GM19193 (cell line): ENCODE results near the gene ZNF142.

ENCODE experiments used
- POLR2A ChIP-seq: IDR thresholded peaks from 4 replicates; pipeline ENCODE4 v1.6.1; 2011; ENCODE audit not compliant: insufficient read depth, insufficient read length; ENCODE audit errors: extremely low read depth

Gene ZNF142, protein sequence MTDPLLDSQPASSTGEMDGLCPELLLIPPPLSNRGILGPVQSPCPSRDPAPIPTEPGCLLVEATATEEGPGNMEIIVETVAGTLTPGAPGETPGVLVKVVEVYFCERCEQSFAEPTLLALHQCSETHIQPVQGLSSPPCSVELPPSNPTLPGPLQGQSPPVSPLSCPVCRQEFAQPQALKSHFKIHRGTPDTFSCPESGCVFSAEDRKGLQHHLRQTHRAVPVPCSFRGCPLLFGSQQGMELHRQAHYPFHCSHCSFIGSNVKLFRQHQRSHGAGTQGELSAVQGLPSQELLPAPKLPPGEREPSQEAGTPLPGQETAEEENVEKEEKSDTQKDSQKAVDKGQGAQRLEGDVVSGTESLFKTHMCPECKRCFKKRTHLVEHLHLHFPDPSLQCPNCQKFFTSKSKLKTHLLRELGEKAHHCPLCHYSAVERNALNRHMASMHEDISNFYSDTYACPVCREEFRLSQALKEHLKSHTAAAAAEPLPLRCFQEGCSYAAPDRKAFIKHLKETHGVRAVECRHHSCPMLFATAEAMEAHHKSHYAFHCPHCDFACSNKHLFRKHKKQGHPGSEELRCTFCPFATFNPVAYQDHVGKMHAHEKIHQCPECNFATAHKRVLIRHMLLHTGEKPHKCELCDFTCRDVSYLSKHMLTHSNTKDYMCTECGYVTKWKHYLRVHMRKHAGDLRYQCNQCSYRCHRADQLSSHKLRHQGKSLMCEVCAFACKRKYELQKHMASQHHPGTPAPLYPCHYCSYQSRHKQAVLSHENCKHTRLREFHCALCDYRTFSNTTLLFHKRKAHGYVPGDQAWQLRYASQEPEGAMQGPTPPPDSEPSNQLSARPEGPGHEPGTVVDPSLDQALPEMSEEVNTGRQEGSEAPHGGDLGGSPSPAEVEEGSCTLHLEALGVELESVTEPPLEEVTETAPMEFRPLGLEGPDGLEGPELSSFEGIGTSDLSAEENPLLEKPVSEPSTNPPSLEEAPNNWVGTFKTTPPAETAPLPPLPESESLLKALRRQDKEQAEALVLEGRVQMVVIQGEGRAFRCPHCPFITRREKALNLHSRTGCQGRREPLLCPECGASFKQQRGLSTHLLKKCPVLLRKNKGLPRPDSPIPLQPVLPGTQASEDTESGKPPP (N-terminal part only)

DNA sequence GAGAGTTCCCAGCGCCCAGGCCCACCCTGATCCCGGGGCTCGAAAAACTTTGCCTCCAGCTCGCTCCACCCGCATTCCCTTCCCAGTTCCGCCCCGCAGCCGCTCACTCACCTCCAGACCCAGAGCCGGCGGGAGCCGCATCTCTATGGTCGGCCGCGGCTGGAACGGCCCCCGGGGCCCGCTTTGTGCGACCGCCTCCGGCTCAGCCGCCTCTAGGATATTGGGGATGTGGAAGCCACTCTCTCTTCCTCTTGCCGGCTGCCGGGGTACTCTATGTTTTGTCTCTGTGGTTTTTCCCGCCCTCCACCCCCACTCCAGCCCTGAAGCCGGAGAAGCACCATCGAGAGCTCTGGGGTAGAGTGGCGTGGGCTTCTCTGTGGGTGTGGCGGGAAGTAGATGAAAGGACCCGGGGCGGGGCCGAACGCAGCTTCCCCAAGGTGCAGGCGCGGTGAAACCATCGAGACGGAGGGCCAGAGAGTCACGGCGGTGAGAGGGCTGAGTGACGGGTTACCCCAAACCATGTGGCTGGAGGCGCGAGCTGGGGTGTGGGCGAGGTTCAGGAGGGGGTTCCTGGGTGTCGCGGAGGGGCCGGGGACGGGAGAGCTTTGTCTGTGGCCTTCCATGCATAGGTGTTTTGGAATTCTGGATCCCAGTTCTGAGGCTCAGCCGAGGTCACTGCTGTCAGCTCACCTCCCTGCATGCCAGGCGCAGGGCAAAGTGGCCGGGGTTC is at the start of gene ZNF142, which contains the start of gene BCS1L:
TSS of gene ZNF142 (minus strand) at position 366 of the 730 bp plus-strand sequence. CDS start 3,194 bp downstream, outside the sequence.
TSS of gene BCS1L (plus strand) at position 426 of the 730 bp plus-strand sequence. CDS start 1,305 bp downstream, outside the sequence.
- TF ChIP-seq POLR2A: peak; percentile 80

DNA sequence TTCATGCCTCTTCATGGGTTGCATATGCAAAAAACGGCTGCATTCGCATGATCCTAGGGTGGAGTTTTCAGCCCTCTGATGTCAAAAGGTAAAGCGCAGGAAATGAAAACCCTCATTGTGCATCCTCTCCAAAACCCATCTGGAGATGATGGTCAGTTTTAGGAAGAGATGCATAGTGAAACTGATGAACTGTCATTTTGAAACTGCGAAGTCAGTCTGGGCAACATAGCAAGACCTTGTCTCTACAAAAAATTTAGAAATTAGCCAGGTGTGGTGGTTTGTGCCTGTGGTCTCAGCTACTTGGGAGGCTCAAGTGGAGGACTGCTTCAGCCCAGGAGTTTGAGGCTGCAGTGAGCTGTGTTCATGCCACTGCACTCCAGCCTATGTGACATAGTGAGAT is 48.7 kb upstream of the ZNF142 start:
- no peak for TF ChIP-seq POLR2A

DNA sequence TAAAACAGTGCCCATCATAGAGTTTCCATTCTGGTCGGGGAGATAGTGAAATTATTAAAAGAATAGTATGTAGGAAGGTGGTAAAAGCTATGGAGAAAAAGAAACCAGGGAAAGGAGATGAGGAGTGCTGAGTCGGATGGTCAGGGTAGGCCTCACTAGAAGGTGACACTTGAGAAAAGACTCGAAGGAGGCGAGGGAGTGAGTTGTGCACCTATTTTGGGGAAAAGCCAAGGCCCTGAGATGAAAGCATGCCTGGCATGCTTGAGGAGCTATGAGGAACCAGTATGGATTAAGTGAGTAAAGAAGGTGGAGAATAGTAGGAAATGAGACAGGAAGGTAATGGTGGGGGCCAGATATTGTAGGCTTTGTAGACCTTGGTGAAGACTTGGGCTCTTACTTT is 43.9 kb upstream of the ZNF142 start:
- no peak for TF ChIP-seq POLR2A

DNA sequence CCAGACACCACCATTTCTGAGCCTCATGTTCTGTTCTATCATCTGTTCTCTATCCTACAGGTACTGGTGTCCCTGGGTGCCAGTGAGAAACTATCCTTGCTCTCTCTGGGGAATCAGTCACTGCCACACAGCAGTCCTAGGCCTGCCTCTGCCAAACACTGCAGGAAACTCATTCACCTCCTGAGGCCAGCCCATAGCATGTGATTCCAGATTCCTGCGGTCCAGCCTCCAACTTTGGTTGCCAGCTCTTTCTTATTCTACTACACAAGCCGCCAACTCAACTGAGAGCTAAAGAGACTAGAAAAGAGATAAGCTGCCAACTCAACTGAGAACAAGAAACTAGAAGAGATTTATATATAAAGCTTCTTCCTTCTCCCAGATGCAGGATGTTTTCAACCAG is 42.4 kb upstream of the ZNF142 start:
- no peak for TF ChIP-seq POLR2A

DNA sequence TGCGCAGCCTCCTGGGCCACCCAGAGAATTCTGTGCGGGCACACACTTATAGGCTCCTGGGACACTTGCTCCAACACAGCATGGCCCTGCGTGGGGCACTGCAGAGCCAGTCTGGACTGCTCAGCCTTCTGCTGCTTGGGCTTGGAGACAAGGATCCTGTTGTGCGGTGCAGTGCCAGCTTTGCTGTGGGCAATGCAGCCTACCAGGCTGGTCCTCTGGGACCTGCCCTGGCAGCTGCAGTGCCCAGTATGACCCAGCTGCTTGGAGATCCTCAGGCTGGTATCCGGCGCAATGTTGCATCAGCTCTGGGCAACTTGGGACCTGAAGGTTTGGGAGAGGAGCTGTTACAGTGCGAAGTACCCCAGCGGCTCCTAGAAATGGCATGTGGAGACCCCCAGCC is 39.5 kb upstream of the ZNF142 start:
- no peak for TF ChIP-seq POLR2A

- TF ChIP-seq POLR2A: no peak
Measured at GRCh38 chr2:218694405-218695145, 35.2 kb upstream of the ZNF142 start.

DNA sequence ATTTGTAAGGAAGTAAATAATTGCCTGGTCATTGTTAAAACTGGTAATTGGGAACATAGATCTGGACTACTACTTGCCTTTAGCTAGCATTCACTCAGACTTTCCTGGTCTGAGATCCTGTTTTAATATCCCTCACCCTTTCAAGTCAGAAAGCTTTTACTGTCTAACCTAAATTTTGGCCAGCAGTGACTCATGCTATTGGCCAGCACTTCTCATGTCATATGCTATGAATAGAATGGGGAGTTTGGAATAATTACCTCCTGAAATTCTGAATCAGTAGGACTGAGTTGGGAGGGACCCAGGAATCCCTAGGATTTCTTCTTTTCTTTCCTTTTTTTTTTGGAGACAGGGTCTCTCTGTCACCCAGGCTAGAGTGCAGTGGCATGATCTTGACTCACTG is 31.8 kb upstream of the ZNF142 start:
- TF ChIP-seq POLR2A: no peak

DNA sequence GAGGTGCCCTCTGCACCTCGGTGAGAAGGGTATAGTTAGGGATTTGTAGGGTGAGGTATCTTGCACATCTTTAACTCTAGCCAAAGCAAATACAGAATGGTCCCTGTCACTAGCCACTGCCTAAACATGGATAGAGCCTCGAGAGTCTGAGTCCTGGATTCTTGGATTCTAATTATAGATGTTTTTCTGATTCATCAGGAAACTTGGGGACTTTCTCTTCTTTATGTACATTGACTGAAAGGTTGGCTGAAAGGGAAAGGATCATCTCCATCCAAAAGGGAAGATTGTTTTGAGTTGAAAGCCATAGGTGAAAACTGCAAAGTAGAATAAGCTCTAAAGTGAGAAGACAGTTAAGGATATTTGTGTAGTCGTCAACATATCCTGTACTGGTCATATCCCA is 20.6 kb upstream of the ZNF142 start:
- TF ChIP-seq POLR2A: no peak

GRCh38 chr2:218679119-218679518 is 19.7 kb upstream of the ZNF142 start:
- no peak for TF ChIP-seq POLR2A

- TF ChIP-seq POLR2A: peak; percentile 90
Measured at GRCh38 chr2:218671654-218672566, 12.5 kb upstream of the ZNF142 start, which contains the start of the genes RNF25 and STK36. Gene RNF25, minus strand, starts transcription at chr2:218672002. Its CDS starts 32 bp downstream, at chr2:218671970. Gene STK36, plus strand, starts transcription at chr2:218672086. Its CDS starts 744 bp downstream, at chr2:218672830.

DNA sequence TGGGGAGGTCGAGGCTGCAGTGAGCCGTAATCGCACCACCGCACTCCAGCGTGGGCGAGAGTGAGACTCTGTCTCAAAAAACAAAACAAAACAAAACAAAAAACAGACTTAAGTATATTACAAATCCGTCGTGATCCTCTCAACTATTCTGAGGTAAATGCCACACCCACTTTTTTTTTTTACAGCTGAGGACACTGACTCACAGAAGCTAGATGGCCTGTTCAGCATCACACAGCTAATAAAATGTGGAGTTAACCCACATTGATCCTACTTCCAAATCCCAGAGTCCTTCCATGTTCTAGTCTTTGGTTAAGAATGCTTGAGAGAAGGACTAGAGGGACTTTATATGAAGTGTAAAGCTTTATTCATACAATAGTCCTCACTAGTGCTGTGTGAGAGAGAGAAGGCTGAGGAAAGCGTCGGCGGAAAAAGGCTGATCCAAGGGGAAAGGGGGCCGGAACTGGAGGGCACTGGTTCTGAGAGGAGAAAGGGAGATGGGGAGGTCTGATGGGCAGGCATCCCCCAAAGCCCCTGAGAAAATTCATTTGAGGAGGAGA is 11.8 kb upstream of the ZNF142 start:
- no peak for TF ChIP-seq POLR2A

DNA sequence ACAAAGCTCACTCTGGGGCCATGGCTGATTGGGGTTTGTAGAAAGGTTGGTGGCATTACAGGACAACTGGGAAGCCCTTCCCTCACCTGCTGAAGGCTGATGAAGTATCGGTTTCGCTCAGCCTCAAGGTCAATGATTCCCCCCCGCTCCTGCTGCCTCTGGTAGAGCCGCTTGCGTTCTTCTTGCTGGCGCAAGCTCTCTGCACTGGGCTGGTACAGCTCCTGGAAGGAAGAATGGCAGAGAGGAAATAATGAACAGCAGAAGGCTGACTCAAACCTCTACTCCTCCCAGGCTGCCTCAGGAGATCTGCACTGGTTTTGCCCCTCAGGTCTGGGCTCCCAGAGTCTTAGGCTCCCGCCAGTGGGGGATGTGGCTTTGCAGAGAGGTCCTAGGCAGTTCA is 5.2 kb upstream of the ZNF142 start:
- TF ChIP-seq POLR2A: no peak
